ENCODE data around the gene GRK5. TPM values are rescaled to one million over a fixed set of nuclear protein-coding genes. Genes with fewer than 3 reads are reported as not detected.
"Not testable (repeated sequence)": the region's sequence is repeated elsewhere in the genome, so short reads cannot be mapped to it uniquely, and the experiment has no call there.

GRK5 gene
- total and polyA plus RNA-seq, 9 of the 15 experiments (the other 6 are each of a cell fraction or from before 2014, with no cell fraction given), result 0.46 to 0.83 (median 0.67) TPM; not detected in 2

- FAIRE-seq; in situ Hi-C loops (cut with MboI); H4K20me1 ChIP-seq (replicated peaks; ENCODE audit: control insufficient read depth, insufficient read depth, low read length); H3K9ac ChIP-seq (ENCODE audit: insufficient read depth in 1 of 2, low read depth in 2 of 2, low read length in 2 of 2); H3K79me2 ChIP-seq (ENCODE audit: control insufficient read depth, insufficient read depth, low read length); intact Hi-C loops (cut with micrococcal nuclease); H3K27me3 ChIP-seq (ENCODE audit: control insufficient read depth in 2 of 2, insufficient read depth in 2 of 2, low read length in 2 of 2); CTCF ChIA-PET (ENCODE audit: low intra/inter-chr PET ratio); DNase-seq (ENCODE audit: extremely low read depth in 1 of 4, low spot score in 3 of 4); H3K27ac ChIP-seq (ENCODE audit: extremely low read depth, low read depth, low read length); H3K4me2 ChIP-seq (ENCODE audit: insufficient read depth, low read length); H3K36me3 ChIP-seq (ENCODE audit: control insufficient read depth, insufficient read depth, low read length); BruUV-seq (replicated peaks); H3K9me1 ChIP-seq (ENCODE audit: control insufficient read depth, insufficient read depth, low read length); H3K9me3 ChIP-seq (replicated peaks; ENCODE audit: control insufficient read depth, insufficient read depth, low read depth, low read length); POLR2A ChIA-PET; H3K4me3 ChIP-seq: not testable (repeated sequence)
- H3K4me1 ChIP-seq (replicated peaks in 1 of 2; ENCODE audit: control insufficient read depth in 2 of 2, insufficient read depth in 2 of 2, low read length in 2 of 2), result peaks cover 17 to 36% of the 10 kb centered on the region in 2 experiments
- peak; percentile 38 for ATAC-seq
- 61% methylated on average over 4 of the region's 7 CpGs for WGBS (ENCODE audit: insufficient coverage, low coverage, missing lambda C conversion rate)
- TF ChIP-seq ZNF384 (IDR thresholded peaks at IDR 0.05; ENCODE audit: low read depth, low read length), result peak; percentile 86
- TF ChIP-seq MAFG (tag; conservative IDR thresholded peaks at IDR 0.05), result peak; percentile 49; the same call in 1 of the 2 replicates
- peak; percentile 50; the same call in 1 of the 2 replicates for TF ChIP-seq SMARCA4 (IDR thresholded peaks at IDR 0.05)
- TF ChIP-seq NFE2 (IDR thresholded peaks at IDR 0.05; ENCODE audit: low read depth), result peak; percentile 75
- 0 out of 2 replicates have a peak, but pooled peaks have one; percentile 24 for TF ChIP-seq ZNF766 (CRISPR knock-in tag; conservative IDR thresholded peaks at IDR 0.05)
- peak; percentile 45; the same call in 1 of the 2 replicates for TF ChIP-seq C11orf30 (IDR thresholded peaks at IDR 0.05; ENCODE audit: low read depth)
- TF ChIP-seq HDAC1 (IDR thresholded peaks at IDR 0.05), result 0 out of 4 replicates have a peak, but pooled peaks of 1 of the 2 experiments have one; percentile 22
- peak; percentile 59 for TF ChIP-seq ZNF316 (IDR thresholded peaks at IDR 0.05)
- peak; percentile 33 for TF ChIP-seq ARID1B (IDR thresholded peaks at IDR 0.05)
- peak; percentile 66 for TF ChIP-seq DPF2 (IDR thresholded peaks at IDR 0.05)
- peak overlapping the region; percentile 69; the same call in 1 of the 2 replicates for H2AFZ ChIP-seq (ENCODE audit: low read depth, low read length)
Measured at GRCh38 chr10:119272338-119272734, 65.0 kb downstream of the GRK5 start.

All from K562 (cell line).